ENCODE measurements around the gene PHF12.

The PHF12 gene

DNA sequence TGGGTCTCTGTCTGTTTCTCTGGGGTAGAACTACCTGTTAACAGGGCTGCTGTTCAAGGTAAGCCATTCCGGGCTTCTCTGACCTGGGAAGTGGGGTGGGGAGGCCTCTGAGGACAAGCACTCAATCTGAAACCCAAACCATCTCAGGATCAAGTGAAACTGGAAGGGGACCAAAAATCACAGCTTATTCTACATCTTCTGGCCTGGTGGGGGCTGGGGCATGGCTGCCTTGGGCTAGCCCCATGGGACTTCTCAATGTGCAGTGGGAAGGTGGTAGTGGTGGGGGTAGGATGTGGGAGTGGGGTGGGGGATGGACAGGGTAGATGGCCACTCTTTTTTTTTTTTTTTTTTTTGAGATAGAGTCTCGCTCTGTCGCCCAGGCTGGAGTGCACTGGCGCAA lies 59.3 kb downstream of the PHF12 start:
- H3K4me1 ChIP-seq (ENCODE audit: insufficient read depth, low read length, severe bottlenecking), result peaks cover 53% of the 10 kb centered on the region
- H3K9ac ChIP-seq (ENCODE audit: low read length), result no peak overlapping the region
- H3K4me2 ChIP-seq (ENCODE audit: low read length), result no peak overlapping the region
- no peaks in the 10 kb centered on the region for H4K20me1 ChIP-seq (ENCODE audit: insufficient read depth, low read length)
- H3K9me3 ChIP-seq (ENCODE audit: low read length), result no peaks in the 10 kb centered on the region
- no peaks in the 10 kb centered on the region for H3F3A ChIP-seq (ENCODE audit: insufficient read depth, low read length)
- TF ChIP-seq EZH2 (IDR thresholded peaks at IDR 0.05; ENCODE audit: borderline replicate concordance, low read length), result no peak
- TF ChIP-seq, protein P1, sequence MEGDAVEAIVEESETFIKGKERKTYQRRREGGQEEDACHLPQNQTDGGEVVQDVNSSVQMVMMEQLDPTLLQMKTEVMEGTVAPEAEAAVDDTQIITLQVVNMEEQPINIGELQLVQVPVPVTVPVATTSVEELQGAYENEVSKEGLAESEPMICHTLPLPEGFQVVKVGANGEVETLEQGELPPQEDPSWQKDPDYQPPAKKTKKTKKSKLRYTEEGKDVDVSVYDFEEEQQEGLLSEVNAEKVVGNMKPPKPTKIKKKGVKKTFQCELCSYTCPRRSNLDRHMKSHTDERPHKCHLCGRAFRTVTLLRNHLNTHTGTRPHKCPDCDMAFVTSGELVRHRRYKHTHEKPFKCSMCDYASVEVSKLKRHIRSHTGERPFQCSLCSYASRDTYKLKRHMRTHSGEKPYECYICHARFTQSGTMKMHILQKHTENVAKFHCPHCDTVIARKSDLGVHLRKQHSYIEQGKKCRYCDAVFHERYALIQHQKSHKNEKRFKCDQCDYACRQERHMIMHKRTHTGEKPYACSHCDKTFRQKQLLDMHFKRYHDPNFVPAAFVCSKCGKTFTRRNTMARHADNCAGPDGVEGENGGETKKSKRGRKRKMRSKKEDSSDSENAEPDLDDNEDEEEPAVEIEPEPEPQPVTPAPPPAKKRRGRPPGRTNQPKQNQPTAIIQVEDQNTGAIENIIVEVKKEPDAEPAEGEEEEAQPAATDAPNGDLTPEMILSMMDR (IDR thresholded peaks at IDR 0.05; ENCODE audit: low read length), result no peak
- no peaks in the 10 kb centered on the region for H3K27me3 ChIP-seq (ENCODE audit: insufficient read depth, low read length)
- H3K9me2 ChIP-seq (ENCODE audit: low read depth, low read length), result no peaks in the 10 kb centered on the region
- H3K36me3 ChIP-seq (ENCODE audit: insufficient read depth, low read length), result peaks cover 10% of the 10 kb centered on the region; the same call in 1 of the 2 replicates
- no peak overlapping the region for H3K4me3 ChIP-seq (ENCODE audit: low read depth, low read length, poor library complexity, severe bottlenecking)
- no peak overlapping the region for H3K27ac ChIP-seq (ENCODE audit: low read depth, low read length, poor library complexity, severe bottlenecking)
- no peak overlapping the region for H2AFZ ChIP-seq (ENCODE audit: low read length)
- H3K79me2 ChIP-seq (ENCODE audit: insufficient read depth, low read length), result peaks cover 11% of the 10 kb centered on the region; the same call in 1 of the 2 replicates

DNA sequence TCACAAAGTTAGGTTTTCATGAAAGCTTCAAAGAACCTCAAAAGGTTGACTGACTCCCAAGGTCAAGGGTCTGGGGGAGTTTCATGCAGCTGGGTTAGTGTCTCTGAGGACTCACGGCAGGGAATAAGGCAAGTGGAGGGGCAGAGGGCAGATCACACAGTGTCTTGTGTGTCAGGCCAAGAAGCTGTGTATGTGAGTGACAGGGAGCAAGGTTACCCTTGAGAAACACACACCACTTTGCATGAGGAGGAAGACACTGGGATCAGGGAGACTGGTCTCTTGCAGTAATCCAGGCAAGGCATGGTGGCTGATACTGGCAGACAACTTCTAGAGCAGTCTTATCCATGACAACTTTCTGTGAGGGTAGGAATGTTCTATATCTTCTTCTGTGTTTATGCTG lies 60.1 kb downstream of the PHF12 start:
- H3K36me3 ChIP-seq (ENCODE audit: insufficient read depth, low read length), result peaks cover 10% of the 10 kb centered on the region; the same call in 1 of the 2 replicates
- H3K27me3 ChIP-seq (ENCODE audit: insufficient read depth, low read length), result no peaks in the 10 kb centered on the region
- no peaks in the 10 kb centered on the region for H3K9me2 ChIP-seq (ENCODE audit: low read depth, low read length)
- peaks cover 47% of the 10 kb centered on the region for H3K4me1 ChIP-seq (ENCODE audit: insufficient read depth, low read length, severe bottlenecking)
- H3K9ac ChIP-seq (ENCODE audit: low read length), result no peak overlapping the region
- H3K4me3 ChIP-seq (ENCODE audit: low read depth, low read length, poor library complexity, severe bottlenecking), result no peak overlapping the region
- H3K79me2 ChIP-seq (ENCODE audit: insufficient read depth, low read length), result peaks cover 3% of the 10 kb centered on the region; the same call in 1 of the 2 replicates
- no peaks in the 10 kb centered on the region for H3K9me3 ChIP-seq (ENCODE audit: low read length)
- H2AFZ ChIP-seq (ENCODE audit: low read length), result no peak overlapping the region
- H4K20me1 ChIP-seq (ENCODE audit: insufficient read depth, low read length), result no peaks in the 10 kb centered on the region
- H3F3A ChIP-seq (ENCODE audit: insufficient read depth, low read length), result no peaks in the 10 kb centered on the region
- H3K27ac ChIP-seq (ENCODE audit: low read depth, low read length, poor library complexity, severe bottlenecking), result no peak overlapping the region
- no peak overlapping the region for H3K4me2 ChIP-seq (ENCODE audit: low read length)
- TF ChIP-seq, protein P1 (IDR thresholded peaks at IDR 0.05; ENCODE audit: low read length), result no peak

DNA sequence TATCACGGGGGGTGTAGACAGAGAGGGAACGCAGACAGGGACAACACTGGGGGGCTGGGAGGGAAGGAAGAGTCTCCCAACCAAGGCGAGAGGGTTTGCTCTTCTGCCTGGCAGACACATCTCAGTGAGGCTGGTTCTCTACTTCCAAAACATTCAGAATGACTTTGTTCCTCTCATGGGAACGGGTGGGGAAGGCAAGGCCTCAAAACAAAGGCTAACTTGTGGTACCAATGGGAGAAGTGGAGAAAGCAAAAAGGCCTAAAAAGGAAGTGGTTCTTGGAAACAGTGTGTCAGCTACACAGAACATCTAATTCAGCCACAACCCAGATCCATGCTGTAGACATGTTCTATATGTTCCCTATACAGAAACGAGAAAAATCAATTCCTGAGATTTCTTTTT lies 61.3 kb downstream of the PHF12 start:
- Histone ChIP-seq H3K9me2 (ENCODE audit: low read depth, low read length) (no peaks in the 10 kb centered on the region), H3K27ac (ENCODE audit: low read depth, low read length, poor library complexity, severe bottlenecking) (no peak overlapping the region), H3K4me2 (ENCODE audit: low read length) (no peak overlapping the region), H3K4me3 (ENCODE audit: low read depth, low read length, poor library complexity, severe bottlenecking) (no peak overlapping the region), H3K9ac (ENCODE audit: low read length) (no peak overlapping the region), H2AFZ (ENCODE audit: low read length) (no peak overlapping the region), H3K36me3 (ENCODE audit: insufficient read depth, low read length) (peaks cover 10% of the 10 kb centered on the region; the same call in 1 of the 2 replicates), H4K20me1 (ENCODE audit: insufficient read depth, low read length) (no peaks in the 10 kb centered on the region), H3K9me3 (ENCODE audit: low read length) (no peaks in the 10 kb centered on the region), H3K27me3 (ENCODE audit: insufficient read depth, low read length) (no peaks in the 10 kb centered on the region), H3K4me1 (ENCODE audit: insufficient read depth, low read length, severe bottlenecking) (peaks cover 37% of the 10 kb centered on the region), H3F3A (ENCODE audit: insufficient read depth, low read length) (no peaks in the 10 kb centered on the region), H3K79me2 (ENCODE audit: insufficient read depth, low read length) (no peaks in the 10 kb centered on the region)
- TF ChIP-seq, protein P1 (IDR thresholded peaks at IDR 0.05; ENCODE audit: low read length), result no peak
- no peak for TF ChIP-seq EZH2 (IDR thresholded peaks at IDR 0.05; ENCODE audit: borderline replicate concordance, low read length)
